Measurements from ENCODE around the gene PLXNA4.

GRCh38 chr7:132509643-132510042 lies 66.6 kb downstream of the PLXNA4 start:
- no peak for TF ChIP-seq POLR2A (IDR thresholded peaks at IDR 0.05; ENCODE audit: low read depth, low read length)
- no peak for TF ChIP-seq POLR2AphosphoS5 (IDR thresholded peaks at IDR 0.05; ENCODE audit: low read depth, low read length)
- no peak for TF ChIP-seq TAF1 (IDR thresholded peaks at IDR 0.05; ENCODE audit: low read depth, low read length)
